ENCODE measurements around the gene HAND1.

DNA sequence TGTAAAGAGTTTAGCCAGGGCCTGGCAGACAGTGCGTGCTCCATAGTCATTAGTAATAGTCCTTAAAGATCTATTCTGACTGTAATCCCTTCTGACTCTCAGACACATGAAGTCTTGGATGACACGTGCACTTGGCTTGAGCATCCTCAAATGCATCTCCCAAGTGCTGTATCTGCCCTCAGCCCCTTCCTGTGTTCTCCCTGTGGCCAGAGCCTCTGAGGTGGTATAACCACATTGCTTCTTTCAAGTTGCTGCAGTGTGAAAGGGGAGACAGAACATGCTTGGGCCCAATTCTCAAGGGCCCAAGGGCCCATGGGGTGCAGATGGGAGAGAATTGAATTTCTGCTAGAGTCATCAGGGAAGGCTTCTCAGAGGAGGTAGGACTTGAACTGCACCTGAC, 30.1 kb upstream of the HAND1 start:
- TF ChIP-seq, protein P1, sequence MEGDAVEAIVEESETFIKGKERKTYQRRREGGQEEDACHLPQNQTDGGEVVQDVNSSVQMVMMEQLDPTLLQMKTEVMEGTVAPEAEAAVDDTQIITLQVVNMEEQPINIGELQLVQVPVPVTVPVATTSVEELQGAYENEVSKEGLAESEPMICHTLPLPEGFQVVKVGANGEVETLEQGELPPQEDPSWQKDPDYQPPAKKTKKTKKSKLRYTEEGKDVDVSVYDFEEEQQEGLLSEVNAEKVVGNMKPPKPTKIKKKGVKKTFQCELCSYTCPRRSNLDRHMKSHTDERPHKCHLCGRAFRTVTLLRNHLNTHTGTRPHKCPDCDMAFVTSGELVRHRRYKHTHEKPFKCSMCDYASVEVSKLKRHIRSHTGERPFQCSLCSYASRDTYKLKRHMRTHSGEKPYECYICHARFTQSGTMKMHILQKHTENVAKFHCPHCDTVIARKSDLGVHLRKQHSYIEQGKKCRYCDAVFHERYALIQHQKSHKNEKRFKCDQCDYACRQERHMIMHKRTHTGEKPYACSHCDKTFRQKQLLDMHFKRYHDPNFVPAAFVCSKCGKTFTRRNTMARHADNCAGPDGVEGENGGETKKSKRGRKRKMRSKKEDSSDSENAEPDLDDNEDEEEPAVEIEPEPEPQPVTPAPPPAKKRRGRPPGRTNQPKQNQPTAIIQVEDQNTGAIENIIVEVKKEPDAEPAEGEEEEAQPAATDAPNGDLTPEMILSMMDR (IDR thresholded peaks at IDR 0.05): no peak
- TF ChIP-seq POLR2AphosphoS5 (IDR thresholded peaks at IDR 0.05): no peak

Data from prostate gland (tissue), 2 donors.